ENCODE data around the gene TMPRSS13. TPM values are rescaled to one million over a fixed set of nuclear protein-coding genes. Genes with fewer than 3 reads are reported as not detected.

TMPRSS13 gene
- total RNA-seq, 1 experiment from 2014 or later: 0.50 TPM

GRCh38 chr11:117919341-117919740 is 9.9 kb downstream of the TMPRSS13 start:
- Histone ChIP-seq H2BK120ac (ENCODE audit: low read depth, low read length, poor library complexity, severe bottlenecking) (no peak overlapping the region), H3K14ac (ENCODE audit: insufficient read depth, low read length) (no peak overlapping the region), H3K23me2 (ENCODE audit: insufficient read length, low read depth, low read length, poor library complexity, severe bottlenecking) (no peaks in the 10 kb centered on the region), H3K23ac (ENCODE audit: insufficient read length, low read depth, low read length) (no peak overlapping the region), H3K9ac (ENCODE audit: extremely low read depth, insufficient read length, low read length) (no peak overlapping the region), H2AFZ (ENCODE audit: low read length) (no peak overlapping the region), H3K4me2 (ENCODE audit: insufficient read depth, insufficient read length, low read length) (no peak overlapping the region), H2BK15ac (ENCODE audit: low read depth, low read length) (no peak overlapping the region), H3K27ac (ENCODE audit: insufficient read length, low read depth, low read length) (no peak overlapping the region), H3T11ph (ENCODE audit: low read length) (no peak overlapping the region), H2AK5ac (ENCODE audit: insufficient read length, low read length) (no peak overlapping the region), H4K5ac (ENCODE audit: insufficient read length, low read depth, low read length) (no peak overlapping the region), H3K79me2 (ENCODE audit: insufficient read depth, low read length) (no peaks in the 10 kb centered on the region), H3K4me1 (ENCODE audit: insufficient read depth, low read length) (no peaks in the 10 kb centered on the region), H3K18ac (ENCODE audit: insufficient read length, low read depth, low read length) (no peak overlapping the region), H2BK5ac (ENCODE audit: insufficient read length, low read length) (no peak overlapping the region), H3K4ac (ENCODE audit: low read depth, low read length) (no peak overlapping the region), H3K27me3 (ENCODE audit: insufficient read depth, low read length) (no peaks in the 10 kb centered on the region), H2BK12ac (ENCODE audit: insufficient read length, low read depth, low read length) (no peak overlapping the region), H4K8ac (replicated peaks; ENCODE audit: insufficient read length, low read depth, low read length) (no peak overlapping the region), H3K56ac (ENCODE audit: insufficient read length, low read depth, low read length) (no peak overlapping the region), H4K91ac (ENCODE audit: insufficient read length, low read depth, low read length) (no peak overlapping the region), H4K20me1 (ENCODE audit: control insufficient read depth, insufficient read depth, insufficient read length) (no peaks in the 10 kb centered on the region), H3K9me3 (ENCODE audit: control insufficient read depth, low read depth, low read length) (no peaks in the 10 kb centered on the region), H2BK20ac (ENCODE audit: low read depth, low read length, poor library complexity, severe bottlenecking) (no peak overlapping the region), H3K79me1 (ENCODE audit: insufficient read depth, low read depth, low read length, poor library complexity, severe bottlenecking) (no peaks in the 10 kb centered on the region)
- DNase-seq: no peak
- no peak overlapping the region for H3K27ac Mint-ChIP-seq
- H3K4me3 Mint-ChIP-seq: no peak overlapping the region
- H3K27me3 Mint-ChIP-seq (ENCODE audit: low read depth): peaks cover 13% of the 10 kb centered on the region
- H3K4me1 Mint-ChIP-seq: peaks cover 0 to 7% of the 10 kb centered on the region in 2 experiments
- no peaks in the 10 kb centered on the region for H3K36me3 Mint-ChIP-seq (ENCODE audit: insufficient read depth in 1 of 3, low read depth in 3 of 3)
- H3K9me3 Mint-ChIP-seq: no peaks in the 10 kb centered on the region
- TF ChIP-seq CTCF (conservative IDR thresholded peaks at IDR 0.05): no peak
- no CpG with 5 or more reads among the region's 4 CpGs for WGBS (ENCODE audit: extremely low coverage, insufficient read length, low lambda C conversion rate)
